Mammary epithelial cell (primary cell): ENCODE measurements around the gene LTB.

Experiments
- CTCF ChIP-seq, 2 donors: IDR thresholded peaks in 1 of 2; conservative IDR thresholded peaks in 1 of 2; 2 replicates each; pipeline ENCODE4 v1.5.1; 2011 to 2012; ENCODE audit warnings: inconsistent platforms in 2 of 2, low read length in 2 of 2, mild to moderate bottlenecking in 2 of 2, control low read depth in 1 of 2, low read depth in 1 of 2; ENCODE audit not compliant: insufficient read depth in 1 of 2; ENCODE audit errors: extremely low read depth in 1 of 2
- EZH2 ChIP-seq: IDR thresholded peaks from 2 replicates; pipeline ENCODE4 v1.6.1; 2012; ENCODE audit warnings: low read length, inconsistent platforms, borderline replicate concordance

GRCh38 chr6:31575952-31576685 lies 6.1 kb downstream of the LTB start:
- TF ChIP-seq CTCF (conservative IDR thresholded peaks at IDR 0.05 in 1 of 2, IDR thresholded peaks at IDR 0.05 in 1 of 2; ENCODE audit: extremely low read depth in 1 of 2, insufficient read depth in 1 of 2, low read depth in 1 of 2, low read length in 2 of 2) (no peak), EZH2 (no peak)
